H9 (cell line): ENCODE results near the gene COL4A2. TPM values are rescaled to one million over a fixed set of nuclear protein-coding genes. Genes with fewer than 3 reads are reported as not detected.

Source experiments
- DNase-seq: peaks from one replicate; pipeline ENCODE4 v3.0.0-alpha.2; 2017
- H2AFZ ChIP-seq: one replicate; pipeline ENCODE4 v1.6.1; 2013; ENCODE audit warnings: mild to moderate bottlenecking, low read length, control low read depth, moderate library complexity
- H2AK5ac ChIP-seq: 2 replicates; pipeline ENCODE4 v1.6.1; 2013; ENCODE audit warnings: low read length, control low read depth, mixed read lengths; ENCODE audit not compliant: insufficient read length
- H2BK120ac ChIP-seq: one replicate; pipeline ENCODE4 v1.6.1; 2013; ENCODE audit warnings: low read depth, mild to moderate bottlenecking, low read length, control low read depth, inconsistent platforms; ENCODE audit not compliant: poor library complexity, severe bottlenecking
- H2BK12ac ChIP-seq: 2 replicates; pipeline ENCODE4 v1.6.1; 2013; ENCODE audit warnings: low read length, control low read depth, mixed read lengths, low read depth; ENCODE audit not compliant: insufficient read length
- H2BK15ac ChIP-seq: 2 replicates; pipeline ENCODE4 v1.6.1; 2013; ENCODE audit warnings: low read depth, low read length, control low read depth
- H2BK20ac ChIP-seq: one replicate; pipeline ENCODE4 v1.6.1; 2013; ENCODE audit warnings: low read depth, mild to moderate bottlenecking, low read length, control low read depth, inconsistent platforms; ENCODE audit not compliant: poor library complexity, severe bottlenecking
- H2BK5ac ChIP-seq: 2 replicates; pipeline ENCODE4 v1.6.1; 2013; ENCODE audit warnings: low read length, control low read depth, mixed read lengths; ENCODE audit not compliant: insufficient read length
- H3K14ac ChIP-seq: 2 replicates; pipeline ENCODE4 v1.6.1; 2013; ENCODE audit warnings: low read length, control low read depth; ENCODE audit not compliant: insufficient read depth
- H3K18ac ChIP-seq: 2 replicates; pipeline ENCODE4 v1.6.1; 2013; ENCODE audit warnings: low read depth, mild to moderate bottlenecking, mixed read lengths, low read length, control low read depth; ENCODE audit not compliant: insufficient read length
- H3K23ac ChIP-seq: 2 replicates; pipeline ENCODE4 v1.6.1; 2013; ENCODE audit warnings: low read length, control low read depth, mixed read lengths, low read depth; ENCODE audit not compliant: insufficient read length
- H3K23me2 ChIP-seq: 2 replicates; pipeline ENCODE4 v1.6.1; 2013; ENCODE audit warnings: low read depth, mild to moderate bottlenecking, mixed read lengths, low read length, control low read depth; ENCODE audit not compliant: insufficient read length, poor library complexity, severe bottlenecking
- H3K27ac ChIP-seq: 2 replicates; pipeline ENCODE4 v1.5.1; 2013; ENCODE audit warnings: low read length, control low read depth, mixed read lengths, low read depth; ENCODE audit not compliant: insufficient read length
- H3K27me3 ChIP-seq: 2 replicates; pipeline ENCODE4 v1.6.1; 2013; ENCODE audit warnings: low read length, control low read depth, inconsistent platforms; ENCODE audit not compliant: insufficient read depth
- H3K4ac ChIP-seq: 2 replicates; pipeline ENCODE4 v1.6.1; 2013; ENCODE audit warnings: low read depth, mild to moderate bottlenecking, control low read depth, inconsistent platforms, low read length, moderate library complexity
- H3K4me1 ChIP-seq: 2 replicates; pipeline ENCODE4 v1.6.1; 2013; ENCODE audit warnings: low read length, control low read depth, inconsistent platforms; ENCODE audit not compliant: insufficient read depth
- H3K4me2 ChIP-seq: 2 replicates; pipeline ENCODE4 v1.6.1; 2013; ENCODE audit warnings: low read length, control low read depth, mixed read lengths; ENCODE audit not compliant: insufficient read length, insufficient read depth
- H3K56ac ChIP-seq: 2 replicates; pipeline ENCODE4 v1.6.1; 2013; ENCODE audit warnings: low read depth, mild to moderate bottlenecking, mixed read lengths, low read length, control low read depth; ENCODE audit not compliant: insufficient read length
- H3K79me1 ChIP-seq: 2 replicates; pipeline ENCODE4 v1.6.1; 2013; ENCODE audit warnings: low read depth, mild to moderate bottlenecking, moderate library complexity, low read length, control low read depth, inconsistent platforms; ENCODE audit not compliant: insufficient read depth, poor library complexity, severe bottlenecking
- H3K79me2 ChIP-seq: 2 replicates; pipeline ENCODE4 v1.6.1; 2013; ENCODE audit warnings: low read length, control low read depth, inconsistent platforms; ENCODE audit not compliant: insufficient read depth
- H3K9ac ChIP-seq: 2 replicates; pipeline ENCODE4 v1.6.1; 2013; ENCODE audit warnings: low read length, control low read depth, mixed read lengths; ENCODE audit not compliant: insufficient read length; ENCODE audit errors: extremely low read depth
- H3K9me3 ChIP-seq: one replicate; pipeline ENCODE4 v1.6.1; 2013; ENCODE audit warnings: low read depth, low read length, inconsistent platforms; ENCODE audit not compliant: control insufficient read depth
- H3T11ph ChIP-seq: one replicate; pipeline ENCODE4 v1.6.1; 2013; ENCODE audit warnings: mild to moderate bottlenecking, low read length, control low read depth, inconsistent platforms
- H4K20me1 ChIP-seq: one replicate; pipeline ENCODE4 v1.6.1; 2013; ENCODE audit not compliant: control insufficient read depth, insufficient read length, insufficient read depth
- H4K5ac ChIP-seq: 2 replicates; pipeline ENCODE4 v1.6.1; 2013; ENCODE audit warnings: low read depth, mild to moderate bottlenecking, mixed read lengths, low read length, control low read depth; ENCODE audit not compliant: insufficient read length
- H4K8ac ChIP-seq: replicated peaks from 2 replicates; pipeline ENCODE4 v1.6.1; 2013; ENCODE audit warnings: low read length, control low read depth, mixed read lengths, low read depth; ENCODE audit not compliant: insufficient read length
- H4K91ac ChIP-seq: 2 replicates; pipeline ENCODE4 v1.6.1; 2013; ENCODE audit warnings: low read depth, mild to moderate bottlenecking, moderate library complexity, mixed read lengths, low read length, control low read depth; ENCODE audit not compliant: insufficient read length
- H3K27ac Mint-ChIP-seq, 3 experiments: 2 replicates in 2 of 3; 3 replicates in 1 of 3; pipeline ENCODE4 v1.8.0; 2020 to 2021; ENCODE audit warnings: mixed read lengths in 3 of 3, mild to moderate bottlenecking in 1 of 3, moderate library complexity in 1 of 3
- H3K27me3 Mint-ChIP-seq: 2 replicates; pipeline ENCODE4 v1.8.0; 2021; ENCODE audit warnings: low read depth, mild to moderate bottlenecking, moderate library complexity, mixed read lengths
- H3K36me3 Mint-ChIP-seq, 3 experiments: 2 replicates in 2 of 3; 3 replicates in 1 of 3; pipeline ENCODE4 v1.8.0; 2020 to 2021; ENCODE audit warnings: low read depth in 3 of 3, mixed read lengths in 3 of 3; ENCODE audit not compliant: insufficient read depth in 1 of 3
- H3K4me1 Mint-ChIP-seq, 2 experiments: 2 replicates each; pipeline ENCODE4 v1.8.0; 2020; ENCODE audit warnings: mixed read lengths in 2 of 2
- H3K4me3 Mint-ChIP-seq, 2 experiments: 2 replicates in 1 of 2; 3 replicates in 1 of 2; pipeline ENCODE4 v1.8.0; 2020 to 2021; ENCODE audit warnings: mild to moderate bottlenecking in 2 of 2, mixed read lengths in 2 of 2, moderate library complexity in 1 of 2
- H3K9me3 Mint-ChIP-seq, 2 experiments: 2 replicates in 1 of 2; 3 replicates in 1 of 2; pipeline ENCODE4 v1.8.0; 2020; ENCODE audit warnings: mild to moderate bottlenecking in 2 of 2, mixed read lengths in 2 of 2, moderate library complexity in 1 of 2
- CTCF ChIP-seq: fragments of 200-600 bp; sonication (generic); conservative IDR thresholded peaks from 3 replicates; pipeline ENCODE4 v1.8.0; 2021; ENCODE audit warnings: antibody characterized with exemption, mild to moderate bottlenecking
- WGBS: extraction: QIAGEN DNeasy Blood & Tissue Kit; methylation state at CpG from one replicate; pipeline ENCODE4 v1.1.7; 2013; ENCODE audit warnings: missing lambda C conversion rate, low lambda C conversion rate, mixed read lengths; ENCODE audit not compliant: insufficient read length; ENCODE audit errors: extremely low coverage; 5-methylcytosine and 5-hydroxymethylcytosine counted together
- total RNA-seq: library from RNA; stranded (reverse); gene quantifications from 2 replicates; pipeline ENCODE4 v1.2.1, GENCODE V29; 2021

The COL4A2 gene
- total RNA-seq, 1 experiment from 2014 or later, result 76.5 TPM

GRCh38 chr13:110336681-110337080, 29.6 kb downstream of the COL4A2 start:
- H3K27ac ChIP-seq, result no peak overlapping the region
- no peaks in the 10 kb centered on the region for H3K23me2 ChIP-seq
- Mint-ChIP-seq H3K27me3 (no peaks in the 10 kb centered on the region; the same call in 1 of the 2 replicates), H3K4me1 (peaks cover 44 to 46% of the 10 kb centered on the region in 2 experiments), H3K36me3 (peaks cover 9 to 17% (median 11%) of the 10 kb centered on the region in 3 experiments; a peak in 6 of 7 replicates), H3K27ac (no peak overlapping the region; a peak in 1 of 7 replicates), H3K4me3 (no peak overlapping the region), H3K9me3 (no peaks in the 10 kb centered on the region)
- H3K79me2 ChIP-seq, result peaks cover 2% of the 10 kb centered on the region; the same call in 1 of the 2 replicates
- no peak overlapping the region for H3K4me2 ChIP-seq
- no peak overlapping the region for H4K8ac ChIP-seq
- no peak overlapping the region for H2BK20ac ChIP-seq
- peaks cover 2% of the 10 kb centered on the region for H3K79me1 ChIP-seq
- no peaks in the 10 kb centered on the region for H3K9me3 ChIP-seq
- H4K20me1 ChIP-seq, result no peaks in the 10 kb centered on the region
- no peak overlapping the region for H2AK5ac ChIP-seq
- H3K56ac ChIP-seq, result no peak overlapping the region
- no peak overlapping the region for H3K14ac ChIP-seq
- no peak overlapping the region for H3K4ac ChIP-seq
- TF ChIP-seq CTCF, result no peak
- H2BK5ac ChIP-seq, result no peak overlapping the region
- H2AFZ ChIP-seq, result no peak overlapping the region
- no peak overlapping the region for H2BK12ac ChIP-seq
- H3K9ac ChIP-seq, result no peak overlapping the region
- no peak overlapping the region for H3K18ac ChIP-seq
- no peak overlapping the region for H3T11ph ChIP-seq
- no peak overlapping the region for H4K5ac ChIP-seq
- WGBS, result no CpG with 5 or more reads among the region's 5 CpGs
- H3K23ac ChIP-seq, result no peak overlapping the region
- no peaks in the 10 kb centered on the region for H3K27me3 ChIP-seq
- H3K4me1 ChIP-seq, result peaks cover 10% of the 10 kb centered on the region; the same call in 1 of the 2 replicates
- H4K91ac ChIP-seq, result no peak overlapping the region
- H2BK15ac ChIP-seq, result no peak overlapping the region
- no peak overlapping the region for H2BK120ac ChIP-seq
- no peak for DNase-seq
